H9 (cell line): ENCODE results near the gene C5orf34. TPM values are rescaled to one million over a fixed set of nuclear protein-coding genes. Genes with fewer than 3 reads are reported as not detected.

Experiments used
- DNase-seq: peaks from one replicate; pipeline ENCODE4 v3.0.0-alpha.2; 2017
- H2AFZ ChIP-seq: one replicate; pipeline ENCODE4 v1.6.1; 2013; ENCODE audit warnings: mild to moderate bottlenecking, low read length, control low read depth, moderate library complexity
- H2AK5ac ChIP-seq: 2 replicates; pipeline ENCODE4 v1.6.1; 2013; ENCODE audit warnings: low read length, control low read depth, mixed read lengths; ENCODE audit not compliant: insufficient read length
- H2BK120ac ChIP-seq: one replicate; pipeline ENCODE4 v1.6.1; 2013; ENCODE audit warnings: low read depth, mild to moderate bottlenecking, low read length, control low read depth, inconsistent platforms; ENCODE audit not compliant: poor library complexity, severe bottlenecking
- H2BK12ac ChIP-seq: 2 replicates; pipeline ENCODE4 v1.6.1; 2013; ENCODE audit warnings: low read length, control low read depth, mixed read lengths, low read depth; ENCODE audit not compliant: insufficient read length
- H2BK15ac ChIP-seq: 2 replicates; pipeline ENCODE4 v1.6.1; 2013; ENCODE audit warnings: low read depth, low read length, control low read depth
- H2BK20ac ChIP-seq: one replicate; pipeline ENCODE4 v1.6.1; 2013; ENCODE audit warnings: low read depth, mild to moderate bottlenecking, low read length, control low read depth, inconsistent platforms; ENCODE audit not compliant: poor library complexity, severe bottlenecking
- H2BK5ac ChIP-seq: 2 replicates; pipeline ENCODE4 v1.6.1; 2013; ENCODE audit warnings: low read length, control low read depth, mixed read lengths; ENCODE audit not compliant: insufficient read length
- H3K14ac ChIP-seq: 2 replicates; pipeline ENCODE4 v1.6.1; 2013; ENCODE audit warnings: low read length, control low read depth; ENCODE audit not compliant: insufficient read depth
- H3K18ac ChIP-seq: 2 replicates; pipeline ENCODE4 v1.6.1; 2013; ENCODE audit warnings: low read depth, mild to moderate bottlenecking, mixed read lengths, low read length, control low read depth; ENCODE audit not compliant: insufficient read length
- H3K23ac ChIP-seq: 2 replicates; pipeline ENCODE4 v1.6.1; 2013; ENCODE audit warnings: low read length, control low read depth, mixed read lengths, low read depth; ENCODE audit not compliant: insufficient read length
- H3K23me2 ChIP-seq: 2 replicates; pipeline ENCODE4 v1.6.1; 2013; ENCODE audit warnings: low read depth, mild to moderate bottlenecking, mixed read lengths, low read length, control low read depth; ENCODE audit not compliant: insufficient read length, poor library complexity, severe bottlenecking
- H3K27ac ChIP-seq: 2 replicates; pipeline ENCODE4 v1.5.1; 2013; ENCODE audit warnings: low read length, control low read depth, mixed read lengths, low read depth; ENCODE audit not compliant: insufficient read length
- H3K27me3 ChIP-seq: 2 replicates; pipeline ENCODE4 v1.6.1; 2013; ENCODE audit warnings: low read length, control low read depth, inconsistent platforms; ENCODE audit not compliant: insufficient read depth
- H3K4ac ChIP-seq: 2 replicates; pipeline ENCODE4 v1.6.1; 2013; ENCODE audit warnings: low read depth, mild to moderate bottlenecking, control low read depth, inconsistent platforms, low read length, moderate library complexity
- H3K4me1 ChIP-seq: 2 replicates; pipeline ENCODE4 v1.6.1; 2013; ENCODE audit warnings: low read length, control low read depth, inconsistent platforms; ENCODE audit not compliant: insufficient read depth
- H3K4me2 ChIP-seq: 2 replicates; pipeline ENCODE4 v1.6.1; 2013; ENCODE audit warnings: low read length, control low read depth, mixed read lengths; ENCODE audit not compliant: insufficient read length, insufficient read depth
- H3K56ac ChIP-seq: 2 replicates; pipeline ENCODE4 v1.6.1; 2013; ENCODE audit warnings: low read depth, mild to moderate bottlenecking, mixed read lengths, low read length, control low read depth; ENCODE audit not compliant: insufficient read length
- H3K79me1 ChIP-seq: 2 replicates; pipeline ENCODE4 v1.6.1; 2013; ENCODE audit warnings: low read depth, mild to moderate bottlenecking, moderate library complexity, low read length, control low read depth, inconsistent platforms; ENCODE audit not compliant: insufficient read depth, poor library complexity, severe bottlenecking
- H3K79me2 ChIP-seq: 2 replicates; pipeline ENCODE4 v1.6.1; 2013; ENCODE audit warnings: low read length, control low read depth, inconsistent platforms; ENCODE audit not compliant: insufficient read depth
- H3K9ac ChIP-seq: 2 replicates; pipeline ENCODE4 v1.6.1; 2013; ENCODE audit warnings: low read length, control low read depth, mixed read lengths; ENCODE audit not compliant: insufficient read length; ENCODE audit errors: extremely low read depth
- H3K9me3 ChIP-seq: one replicate; pipeline ENCODE4 v1.6.1; 2013; ENCODE audit warnings: low read depth, low read length, inconsistent platforms; ENCODE audit not compliant: control insufficient read depth
- H3T11ph ChIP-seq: one replicate; pipeline ENCODE4 v1.6.1; 2013; ENCODE audit warnings: mild to moderate bottlenecking, low read length, control low read depth, inconsistent platforms
- H4K20me1 ChIP-seq: one replicate; pipeline ENCODE4 v1.6.1; 2013; ENCODE audit not compliant: control insufficient read depth, insufficient read length, insufficient read depth
- H4K5ac ChIP-seq: 2 replicates; pipeline ENCODE4 v1.6.1; 2013; ENCODE audit warnings: low read depth, mild to moderate bottlenecking, mixed read lengths, low read length, control low read depth; ENCODE audit not compliant: insufficient read length
- H4K8ac ChIP-seq: replicated peaks from 2 replicates; pipeline ENCODE4 v1.6.1; 2013; ENCODE audit warnings: low read length, control low read depth, mixed read lengths, low read depth; ENCODE audit not compliant: insufficient read length
- H4K91ac ChIP-seq: 2 replicates; pipeline ENCODE4 v1.6.1; 2013; ENCODE audit warnings: low read depth, mild to moderate bottlenecking, moderate library complexity, mixed read lengths, low read length, control low read depth; ENCODE audit not compliant: insufficient read length
- H3K27ac Mint-ChIP-seq, 3 experiments: 2 replicates in 2 of 3; 3 replicates in 1 of 3; pipeline ENCODE4 v1.8.0; 2020 to 2021; ENCODE audit warnings: mixed read lengths in 3 of 3, mild to moderate bottlenecking in 1 of 3, moderate library complexity in 1 of 3
- H3K27me3 Mint-ChIP-seq: 2 replicates; pipeline ENCODE4 v1.8.0; 2021; ENCODE audit warnings: low read depth, mild to moderate bottlenecking, moderate library complexity, mixed read lengths
- H3K36me3 Mint-ChIP-seq, 3 experiments: 2 replicates in 2 of 3; 3 replicates in 1 of 3; pipeline ENCODE4 v1.8.0; 2020 to 2021; ENCODE audit warnings: low read depth in 3 of 3, mixed read lengths in 3 of 3; ENCODE audit not compliant: insufficient read depth in 1 of 3
- H3K4me1 Mint-ChIP-seq, 2 experiments: 2 replicates each; pipeline ENCODE4 v1.8.0; 2020; ENCODE audit warnings: mixed read lengths in 2 of 2
- H3K4me3 Mint-ChIP-seq, 2 experiments: 2 replicates in 1 of 2; 3 replicates in 1 of 2; pipeline ENCODE4 v1.8.0; 2020 to 2021; ENCODE audit warnings: mild to moderate bottlenecking in 2 of 2, mixed read lengths in 2 of 2, moderate library complexity in 1 of 2
- H3K9me3 Mint-ChIP-seq, 2 experiments: 2 replicates in 1 of 2; 3 replicates in 1 of 2; pipeline ENCODE4 v1.8.0; 2020; ENCODE audit warnings: mild to moderate bottlenecking in 2 of 2, mixed read lengths in 2 of 2, moderate library complexity in 1 of 2
- CTCF ChIP-seq: fragments of 200-600 bp; sonication (generic); conservative IDR thresholded peaks from 3 replicates; pipeline ENCODE4 v1.8.0; 2021; ENCODE audit warnings: antibody characterized with exemption, mild to moderate bottlenecking
- total RNA-seq: library from RNA; stranded (reverse); gene quantifications from 2 replicates; pipeline ENCODE4 v1.2.1, GENCODE V29; 2021

C5orf34 gene
- total RNA-seq, 1 experiment from 2014 or later, result 7.7 TPM

- Histone ChIP-seq H3K9me3 (no peaks in the 10 kb centered on the region), H2AK5ac (no peak overlapping the region), H4K8ac (no peak overlapping the region), H4K5ac (no peak overlapping the region), H3K14ac (no peak overlapping the region), H3K23ac (no peak overlapping the region), H3T11ph (no peak overlapping the region), H3K27me3 (no peaks in the 10 kb centered on the region), H4K20me1 (no peaks in the 10 kb centered on the region), H3K4ac (no peak overlapping the region), H3K79me1 (no peaks in the 10 kb centered on the region), H3K23me2 (no peaks in the 10 kb centered on the region), H3K79me2 (no peaks in the 10 kb centered on the region), H3K4me2 (no peak overlapping the region), H2BK120ac (no peak overlapping the region), H3K56ac (no peak overlapping the region), H2BK5ac (no peak overlapping the region), H3K9ac (no peak overlapping the region), H3K27ac (no peak overlapping the region), H3K4me1 (no peaks in the 10 kb centered on the region), H2BK12ac (no peak overlapping the region), H3K18ac (no peak overlapping the region), H2AFZ (no peak overlapping the region), H4K91ac (no peak overlapping the region), H2BK15ac (no peak overlapping the region), H2BK20ac (no peak overlapping the region)
- Mint-ChIP-seq H3K9me3 (no peaks in the 10 kb centered on the region), H3K27ac (no peak overlapping the region), H3K27me3 (no peaks in the 10 kb centered on the region), H3K36me3 (peaks cover 24 to 87% (median 76%) of the 10 kb centered on the region in 3 experiments), H3K4me3 (no peak overlapping the region), H3K4me1 (no peaks in the 10 kb centered on the region)
- DNase-seq, result no peak
- TF ChIP-seq CTCF, result no peak
These were observed 22.0 kb upstream of the C5orf34 start for GRCh38 chr5:43536972-43537371.
